Epithelial cell of prostate (primary cell): Measurements from ENCODE around the gene EFCC1.
"Not testable (repeated sequence)": the region's sequence is repeated elsewhere in the genome, so short reads cannot be mapped to it uniquely, and the experiment has no call there.

Experiments
- DNase-seq: peaks from one replicate; pipeline ENCODE4 v3.0.0-alpha.2; 2011; ENCODE audit warnings: low read depth, low spot score
- H3K27ac ChIP-seq: fragments of 450-650 bp; 2 replicates; pipeline ENCODE4 v1.5.1; 2017; ENCODE audit warnings: mild to moderate bottlenecking

Gene EFCC1

GRCh38 chr3:129068291-129068886 is 67.3 kb downstream of the EFCC1 start:
- DNase-seq = no peak

GRCh38 chr3:129069313-129070085 is 68.4 kb downstream of the EFCC1 start:
- not testable (repeated sequence) for H3K27ac ChIP-seq, DNase-seq

More at GRCh38 chr3:129068291-129068886, 67.3 kb downstream of the EFCC1 start:
- no peak overlapping the region for H3K27ac ChIP-seq

- DNase-seq = no peak
- no peak overlapping the region for H3K27ac ChIP-seq
These were observed 69.2 kb downstream of the EFCC1 start for GRCh38 chr3:129070086-129070885.

GRCh38 chr3:129077222-129077621 is 76.1 kb downstream of the EFCC1 start:
- no peak for DNase-seq
- no peak overlapping the region for H3K27ac ChIP-seq

GRCh38 chr3:129078510-129078909 is 77.4 kb downstream of the EFCC1 start:
- no peak for DNase-seq
- H3K27ac ChIP-seq = no peak overlapping the region

GRCh38 chr3:129081503-129081902 is 80.4 kb downstream of the EFCC1 start:
- H3K27ac ChIP-seq = no peak overlapping the region
- DNase-seq = no peak

- DNase-seq = no peak
- no peak overlapping the region for H3K27ac ChIP-seq
These were observed 80.9 kb downstream of the EFCC1 start for GRCh38 chr3:129082026-129082425.

GRCh38 chr3:129084501-129084900 is 83.4 kb downstream of the EFCC1 start:
- DNase-seq = no peak

GRCh38 chr3:129085165-129085715 is 84.1 kb downstream of the EFCC1 start:
- DNase-seq = no peak
- H3K27ac ChIP-seq = no peak overlapping the region

More at GRCh38 chr3:129084501-129084900, 83.4 kb downstream of the EFCC1 start:
- no peak overlapping the region for H3K27ac ChIP-seq

GRCh38 chr3:129085818-129086217 is 84.7 kb downstream of the EFCC1 start:
- H3K27ac ChIP-seq = no peak overlapping the region
- no peak for DNase-seq

GRCh38 chr3:129087138-129087702 is 86.1 kb downstream of the EFCC1 start:
- no peak for DNase-seq
- peak overlapping the region; percentile 50 for H3K27ac ChIP-seq

- not testable (repeated sequence) for H3K27ac ChIP-seq
- peak; percentile 20 for DNase-seq
These were observed 86.8 kb downstream of the EFCC1 start for GRCh38 chr3:129087904-129088303.

GRCh38 chr3:129088312-129088711 is 87.2 kb downstream of the EFCC1 start:
- H3K27ac ChIP-seq, DNase-seq: not testable (repeated sequence)
